Fibroblast of peridontal ligament (primary cell): Measurements from ENCODE around the gene TRAF2.

Source experiments
- DNase-seq: peaks from one replicate; pipeline ENCODE4 v3.0.0-alpha.2; 2010; ENCODE audit errors: extremely low read depth

The TRAF2 gene

DNA sequence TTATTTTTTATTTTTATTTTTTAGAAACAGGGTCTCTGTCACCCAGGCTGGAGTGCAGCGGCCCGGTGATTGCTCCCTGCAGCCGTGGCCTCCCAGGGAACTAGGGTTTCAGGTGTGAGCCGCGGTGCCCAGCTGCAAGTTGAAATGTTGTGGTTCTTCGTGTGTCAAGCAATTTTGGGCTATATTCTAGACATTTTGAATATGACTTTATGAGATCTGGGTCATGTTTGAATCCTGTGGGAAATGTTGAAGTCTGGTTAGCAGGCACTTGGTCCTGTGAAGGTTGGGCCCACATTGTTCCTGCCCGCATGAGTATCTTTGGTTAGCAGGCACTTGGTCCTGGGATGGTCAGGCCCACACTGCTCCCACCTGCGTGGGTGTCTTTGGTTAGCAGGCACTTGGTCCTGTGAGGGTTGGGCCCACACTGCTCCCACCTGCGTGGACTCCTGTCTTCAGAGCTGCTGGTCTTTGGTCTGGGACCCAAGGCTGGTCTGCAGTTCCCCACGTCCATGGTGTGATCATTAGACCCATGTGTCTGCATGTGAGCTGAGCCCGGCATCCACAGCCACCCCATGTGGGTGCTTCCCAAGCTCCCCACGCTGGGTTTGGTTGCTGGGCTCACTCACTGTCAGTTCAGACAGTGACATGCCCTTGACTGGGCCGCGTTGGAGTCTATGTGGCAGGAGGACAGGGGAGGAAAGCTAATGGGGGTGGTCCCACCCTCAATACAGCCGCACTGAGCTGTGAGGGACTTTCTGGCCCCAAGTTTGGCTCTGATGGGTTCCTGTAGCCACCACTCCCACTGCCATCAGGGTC is 51.1 kb downstream of the TRAF2 start:
- DNase-seq, result no peak

DNA sequence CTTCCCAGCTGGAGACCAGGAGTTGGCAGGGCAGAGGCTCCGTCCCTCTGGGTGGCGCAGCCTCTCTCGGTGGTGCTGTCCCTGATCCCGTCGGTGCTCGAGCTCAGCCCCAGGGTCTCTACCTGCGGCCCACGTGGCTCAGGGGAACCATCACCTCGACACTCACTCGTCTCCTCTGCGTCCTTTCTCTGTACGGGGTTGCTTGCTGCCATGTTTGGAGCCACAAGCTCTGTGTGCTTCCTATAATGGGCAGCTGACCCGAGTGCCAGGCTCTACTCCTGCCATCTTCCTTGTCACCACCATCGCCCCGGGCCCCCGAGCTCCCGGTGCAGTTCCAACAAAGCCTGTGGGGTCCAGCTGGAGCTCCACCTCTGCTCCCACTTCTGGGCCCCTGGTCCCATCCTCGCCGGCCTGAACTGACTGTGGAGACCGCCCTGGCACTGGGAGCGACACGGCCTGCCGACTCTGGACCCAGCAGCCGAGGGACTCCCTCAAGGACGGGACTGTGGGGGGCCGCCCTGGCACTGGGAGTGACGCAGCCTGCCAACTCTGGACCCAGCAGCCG is 53.2 kb downstream of the TRAF2 start:
- no peak for DNase-seq

DNA sequence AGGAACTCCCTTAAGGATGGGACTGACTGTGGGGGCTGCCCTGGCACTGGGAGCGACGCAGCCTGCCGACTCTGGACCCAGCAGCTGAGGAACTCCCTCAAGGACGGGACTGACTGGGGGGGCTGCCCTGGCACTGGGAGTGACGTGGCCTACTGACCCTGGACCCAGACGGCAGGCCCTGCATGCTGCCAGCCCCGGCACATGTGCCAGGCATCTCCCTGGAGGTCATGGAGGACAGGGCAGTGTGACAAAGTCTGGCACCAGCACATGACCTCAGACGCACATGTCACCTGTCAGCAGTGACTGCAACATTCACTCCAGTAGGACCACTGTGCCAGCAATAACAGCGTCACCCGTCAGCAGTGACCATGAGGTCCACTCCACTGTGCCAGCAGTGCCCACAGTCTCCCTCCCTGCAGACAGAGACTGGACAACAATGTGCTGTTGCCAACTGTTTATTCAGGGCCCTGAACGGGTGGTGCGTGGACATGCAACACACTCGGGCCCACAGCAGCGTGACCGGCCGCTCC is 53.7 kb downstream of the TRAF2 start:
- DNase-seq, result no peak

DNA sequence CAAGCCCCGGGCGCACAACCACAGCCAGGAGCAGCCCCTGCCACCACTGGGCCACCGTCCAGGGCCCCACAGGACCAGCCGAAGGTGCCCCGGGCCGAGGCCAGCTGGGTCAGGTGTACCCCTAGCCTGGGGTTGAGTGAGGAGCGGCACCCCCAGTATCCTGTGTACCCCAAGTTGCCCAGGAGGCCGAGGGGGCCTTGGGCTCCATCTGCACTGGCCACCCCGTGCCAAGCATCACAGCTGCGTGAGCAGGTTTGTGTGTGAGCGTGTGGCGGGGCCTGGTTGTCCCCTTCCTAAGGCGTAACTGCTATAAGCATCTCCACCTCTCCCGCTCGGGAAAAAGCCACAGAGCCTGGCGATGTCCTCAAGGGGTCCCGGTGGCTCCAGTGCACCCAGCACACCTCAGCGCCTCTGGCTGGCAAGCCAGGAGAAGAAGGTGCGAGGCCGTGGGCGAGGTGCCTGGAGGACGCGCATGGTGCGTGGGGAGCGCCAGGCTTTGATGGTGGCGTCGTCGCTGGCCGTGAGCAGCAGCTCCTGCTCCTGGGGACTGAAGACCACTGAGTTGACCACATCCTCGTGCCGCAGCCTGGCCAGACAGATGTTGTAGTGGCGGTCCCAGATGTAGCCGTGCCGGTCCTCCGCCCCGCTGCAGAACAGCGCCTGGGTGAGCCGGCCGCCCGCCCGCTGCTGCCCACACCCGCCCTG is 54.4 kb downstream of the TRAF2 start:
- no peak for DNase-seq

DNA sequence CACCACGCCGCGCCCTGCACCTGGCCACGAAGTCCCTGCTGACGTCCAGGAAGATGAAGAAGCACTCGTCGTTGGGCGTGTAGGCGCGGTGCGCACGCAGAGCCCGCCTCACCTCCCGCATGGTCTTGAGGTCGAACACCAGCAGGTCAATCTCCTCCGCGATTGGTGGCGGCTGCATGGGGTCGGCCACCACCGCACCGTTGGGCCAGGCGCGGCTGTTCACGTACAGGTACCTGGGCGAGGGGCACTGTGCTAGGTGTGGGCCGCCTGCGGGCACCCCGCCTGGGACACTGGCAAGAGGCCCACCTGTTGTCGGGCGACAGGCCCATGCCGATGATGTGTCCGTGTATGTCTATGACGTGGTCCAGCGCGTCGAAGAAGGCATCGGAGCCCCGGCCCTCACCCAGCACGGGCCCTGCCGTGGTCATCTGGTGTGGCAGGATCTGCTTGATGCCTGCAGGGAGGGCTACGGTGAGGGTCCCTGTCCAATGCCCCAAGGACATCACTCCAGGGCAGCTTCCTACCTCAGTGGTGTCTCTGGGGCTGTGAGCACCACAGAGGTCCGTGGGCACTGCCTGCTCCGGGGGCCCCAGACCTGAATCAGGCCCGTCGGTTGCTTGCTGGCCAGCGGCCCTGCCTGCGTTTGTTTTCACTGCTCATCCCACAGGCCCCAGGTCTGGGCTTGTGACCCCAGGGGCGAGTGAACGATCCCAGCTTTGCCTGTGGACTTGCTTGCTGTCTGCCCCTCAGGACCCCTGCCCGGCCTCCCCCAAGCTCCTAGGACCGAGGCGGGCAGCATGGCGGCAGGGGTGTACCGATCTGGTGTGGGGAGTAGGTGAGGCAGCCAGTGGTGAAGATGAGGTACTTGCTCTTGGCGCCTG is 55.2 kb downstream of the TRAF2 start:
- no peak for DNase-seq

DNA sequence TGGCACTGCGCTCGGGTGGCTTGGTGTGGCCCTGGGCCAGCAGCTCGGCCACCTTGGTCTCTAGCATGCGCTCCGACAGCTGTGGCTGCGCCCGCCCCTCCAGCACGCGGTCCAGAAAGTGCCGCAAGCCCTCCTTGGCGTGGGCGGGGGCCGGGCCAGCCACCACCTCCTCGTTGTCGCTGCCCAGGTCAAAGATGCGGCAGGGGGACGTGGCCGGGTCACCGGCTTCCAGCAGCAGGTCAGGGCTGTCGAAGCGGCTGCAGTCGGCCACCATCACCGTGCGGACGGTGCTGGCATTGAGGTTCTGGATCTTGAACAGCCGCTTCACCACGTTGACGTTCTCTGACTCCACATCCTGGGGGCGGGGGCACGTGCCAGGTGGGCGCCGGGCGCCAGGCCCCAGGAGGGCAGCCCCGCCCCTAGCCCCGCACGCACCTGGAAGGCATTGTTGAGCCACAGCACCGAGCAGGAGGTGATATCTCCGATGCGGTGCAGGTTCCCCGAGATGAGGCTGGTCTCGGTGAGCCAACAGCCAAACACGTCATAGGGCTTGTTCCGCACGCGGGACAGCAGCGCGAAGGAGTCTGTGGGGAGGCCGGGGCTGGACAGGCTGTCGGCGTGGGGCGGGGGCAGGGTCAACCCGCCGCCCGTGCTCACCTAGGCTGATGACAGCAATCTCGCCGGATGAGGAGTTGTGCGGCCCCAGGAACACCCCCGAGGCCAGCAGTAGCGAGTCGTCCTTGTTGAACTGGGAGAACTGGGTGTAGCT is 56.0 kb downstream of the TRAF2 start:
- no peak for DNase-seq

DNA sequence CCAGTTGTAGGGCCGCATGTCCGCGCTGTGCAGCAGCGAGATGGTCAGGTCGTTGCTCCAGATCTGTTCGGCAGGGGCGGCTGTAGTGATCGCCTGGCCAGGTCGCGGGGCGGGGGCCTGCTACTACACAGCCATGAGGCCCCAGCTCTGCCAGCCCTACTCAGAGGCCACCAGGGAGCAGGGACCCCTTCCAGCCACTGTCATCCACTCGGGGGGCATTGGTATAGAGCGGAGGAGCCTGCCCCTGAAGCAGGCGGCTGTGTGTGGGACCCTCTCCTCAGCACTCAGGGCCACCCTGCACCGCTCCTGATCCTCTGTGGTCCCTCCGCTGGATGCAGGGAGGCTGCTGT is 56.5 kb downstream of the TRAF2 start:
- DNase-seq, result no peak

DNA sequence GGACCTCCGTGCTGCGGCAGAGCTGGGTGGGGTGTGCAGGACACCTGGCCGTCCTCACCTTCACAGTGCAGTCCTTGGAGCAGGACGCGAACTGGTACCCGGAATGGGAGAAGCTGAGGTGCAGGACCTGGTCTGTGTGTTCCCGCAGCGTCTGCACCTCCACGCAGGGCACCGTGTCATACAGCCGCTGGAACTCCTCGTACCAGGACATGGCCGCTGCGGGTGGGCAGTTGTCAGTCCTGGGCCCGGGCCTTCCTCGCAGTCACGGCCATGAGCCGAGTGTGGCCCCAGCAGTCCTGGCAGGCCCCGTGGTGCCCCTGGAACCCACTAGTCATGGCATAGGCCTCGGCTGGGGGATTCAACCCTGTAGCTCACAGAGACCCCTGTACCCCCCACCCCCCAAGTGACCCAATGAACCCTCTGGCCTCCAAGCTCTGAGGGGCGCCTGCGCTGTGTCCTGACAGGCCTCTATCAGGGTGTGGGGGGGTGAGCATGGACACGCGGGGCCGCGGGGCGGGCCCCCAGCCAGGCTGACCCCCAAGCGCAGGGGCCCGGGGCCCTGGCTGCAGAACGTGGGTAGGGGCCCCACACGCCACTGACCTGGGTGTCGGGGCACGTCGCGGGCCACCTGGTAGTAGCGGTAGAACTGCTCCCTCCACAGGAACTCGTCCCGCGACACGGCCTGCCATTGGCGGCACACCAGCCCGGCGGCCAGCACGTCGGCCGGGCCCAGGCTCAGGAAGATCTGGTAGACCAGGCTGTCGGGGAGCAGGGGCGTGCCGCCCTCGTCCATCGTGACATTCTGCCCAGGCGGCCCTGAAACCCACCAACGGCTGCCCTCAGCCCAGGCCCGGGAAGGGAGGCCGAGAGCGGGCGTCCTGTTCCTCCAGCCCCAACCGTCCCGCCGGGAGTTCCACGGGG is 57.2 kb downstream of the TRAF2 start:
- DNase-seq, result peak; percentile 10

DNA sequence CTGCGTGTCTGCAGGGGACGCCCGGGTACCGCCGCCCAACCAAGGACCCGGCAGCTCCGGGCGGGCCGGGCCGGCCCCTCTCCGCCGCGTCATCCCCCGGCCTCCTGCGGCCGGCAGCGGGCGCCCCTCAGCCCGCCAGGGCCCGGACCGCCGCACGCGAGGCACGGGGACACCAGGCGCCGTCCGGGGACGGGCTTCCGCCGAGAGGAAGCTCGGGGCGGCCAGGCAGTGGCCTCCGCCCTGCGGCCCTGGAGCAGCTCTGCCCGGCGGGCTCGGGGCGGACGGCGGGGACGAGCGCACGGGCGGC is 57.8 kb downstream of the TRAF2 start:
- peak; percentile 45 for DNase-seq

DNA sequence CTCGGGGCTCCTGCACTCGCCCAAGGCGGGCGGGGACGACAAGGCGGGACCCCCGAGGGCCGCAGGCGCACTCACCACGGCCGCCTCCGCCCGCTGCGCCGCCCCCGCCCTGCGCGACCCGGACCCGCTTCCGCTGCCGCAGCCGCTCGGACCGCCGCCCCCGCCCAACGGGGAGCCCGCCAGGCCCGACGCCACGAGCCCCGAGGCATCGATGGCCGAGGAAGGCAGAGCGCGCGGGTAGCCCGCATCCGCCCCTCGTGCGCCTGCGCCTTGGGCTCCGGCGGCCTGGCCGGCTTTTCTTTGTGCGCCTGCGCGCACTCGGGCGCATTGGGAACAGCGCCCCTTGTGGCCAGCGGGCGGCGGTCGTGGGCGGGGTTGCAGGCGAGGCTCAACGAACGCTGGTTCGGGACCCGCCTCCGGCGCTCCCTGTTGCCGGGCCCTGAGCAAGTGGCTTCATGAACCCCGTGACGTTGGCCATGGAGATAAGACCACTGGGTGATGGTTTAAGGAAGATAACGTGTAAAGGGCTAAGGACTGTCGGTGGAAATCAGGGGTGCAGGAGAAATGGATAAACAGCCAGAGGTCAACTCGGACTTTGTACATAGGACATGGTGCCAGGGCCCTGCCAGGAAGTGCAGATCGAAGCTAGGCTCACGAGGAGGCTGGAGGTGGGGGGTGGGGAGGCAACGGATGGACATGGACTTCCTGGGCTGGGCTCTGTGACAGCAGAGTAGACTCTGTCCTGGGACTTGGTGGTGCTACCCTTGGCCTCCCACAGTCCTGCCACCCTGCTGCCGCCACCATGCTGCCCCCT is 58.4 kb downstream of the TRAF2 start, which contains the start of the genes C8G and FBXW5:
Gene C8G, plus strand, starts transcription at position 725 of the 814 bp plus-strand sequence. Its CDS starts 78 bp downstream, at position 803.
Gene FBXW5, minus strand, starts transcription at position 220 of the 814 bp plus-strand sequence. CDS start 655 bp downstream, outside the sequence.
- peak; percentile 88 for DNase-seq

DNA sequence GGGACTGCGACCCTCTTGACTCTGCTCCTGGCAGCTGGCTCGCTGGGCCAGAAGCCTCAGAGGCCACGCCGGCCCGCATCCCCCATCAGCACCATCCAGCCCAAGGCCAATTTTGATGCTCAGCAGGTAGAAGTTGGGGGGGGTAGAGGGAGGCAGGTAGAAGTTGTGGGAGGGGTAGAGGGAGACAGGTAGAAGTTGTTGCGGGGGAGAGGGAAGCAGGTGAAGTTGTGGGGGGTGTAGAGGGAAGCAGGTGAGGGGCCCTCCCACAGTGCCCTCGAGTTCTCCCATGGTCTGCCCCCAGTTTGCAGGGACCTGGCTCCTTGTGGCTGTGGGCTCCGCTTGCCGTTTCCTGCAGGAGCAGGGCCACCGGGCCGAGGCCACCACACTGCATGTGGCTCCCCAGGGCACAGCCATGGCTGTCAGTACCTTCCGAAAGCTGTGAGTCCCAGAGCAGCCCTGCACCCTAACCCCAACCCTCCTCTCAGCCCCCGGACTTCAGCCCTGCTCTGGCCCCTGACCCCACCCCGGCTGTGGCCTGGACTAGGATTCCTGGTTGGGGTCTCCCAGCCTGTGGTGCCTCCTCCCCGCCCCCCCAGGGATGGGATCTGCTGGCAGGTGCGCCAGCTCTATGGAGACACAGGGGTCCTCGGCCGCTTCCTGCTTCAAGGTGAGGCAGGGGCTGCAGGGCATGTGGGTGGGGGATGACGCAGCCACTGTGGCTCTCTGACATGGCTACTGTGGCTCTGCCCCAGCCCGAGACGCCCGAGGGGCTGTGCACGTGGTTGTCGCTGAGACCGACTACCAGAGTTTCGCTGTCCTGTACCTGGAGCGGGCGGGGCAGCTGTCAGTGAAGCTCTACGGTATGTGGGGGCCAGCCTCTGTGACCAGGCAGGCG is 59.3 kb downstream of the TRAF2 start:
- DNase-seq, result no peak

DNA sequence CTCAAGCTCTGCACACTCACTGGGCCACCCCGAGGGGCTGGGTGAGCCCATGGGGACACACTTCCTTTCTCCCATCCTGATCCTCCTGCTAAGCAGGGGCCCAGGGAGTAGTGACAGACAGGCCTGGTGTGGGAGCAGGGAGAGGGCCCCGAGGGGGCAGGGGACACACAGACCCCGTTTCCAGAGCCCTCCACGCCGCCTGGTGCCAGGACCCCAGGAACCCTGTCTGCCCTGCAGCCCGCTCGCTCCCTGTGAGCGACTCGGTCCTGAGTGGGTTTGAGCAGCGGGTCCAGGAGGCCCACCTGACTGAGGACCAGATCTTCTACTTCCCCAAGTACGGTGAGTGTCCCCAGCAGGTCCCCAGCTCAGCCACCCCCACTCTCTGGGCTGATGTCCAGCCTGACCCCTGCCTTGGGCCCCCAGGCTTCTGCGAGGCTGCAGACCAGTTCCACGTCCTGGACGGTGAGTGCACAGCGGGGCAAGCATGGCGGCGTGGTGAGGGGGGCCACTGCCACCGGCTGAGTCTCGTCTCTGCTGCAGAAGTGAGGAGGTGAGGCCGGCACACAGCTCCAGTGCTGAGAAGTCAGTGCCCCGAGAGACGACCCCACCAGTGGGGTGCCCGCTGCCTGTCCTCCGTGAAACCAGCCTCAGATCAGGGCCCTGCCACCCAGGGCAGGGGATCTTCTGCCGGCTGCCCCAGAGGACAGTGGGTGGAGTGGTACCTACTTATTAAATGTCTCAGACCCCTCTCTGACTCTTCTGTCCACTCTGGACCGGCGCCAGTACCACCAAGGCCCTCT is 60.1 kb downstream of the TRAF2 start:
- DNase-seq, result no peak

DNA sequence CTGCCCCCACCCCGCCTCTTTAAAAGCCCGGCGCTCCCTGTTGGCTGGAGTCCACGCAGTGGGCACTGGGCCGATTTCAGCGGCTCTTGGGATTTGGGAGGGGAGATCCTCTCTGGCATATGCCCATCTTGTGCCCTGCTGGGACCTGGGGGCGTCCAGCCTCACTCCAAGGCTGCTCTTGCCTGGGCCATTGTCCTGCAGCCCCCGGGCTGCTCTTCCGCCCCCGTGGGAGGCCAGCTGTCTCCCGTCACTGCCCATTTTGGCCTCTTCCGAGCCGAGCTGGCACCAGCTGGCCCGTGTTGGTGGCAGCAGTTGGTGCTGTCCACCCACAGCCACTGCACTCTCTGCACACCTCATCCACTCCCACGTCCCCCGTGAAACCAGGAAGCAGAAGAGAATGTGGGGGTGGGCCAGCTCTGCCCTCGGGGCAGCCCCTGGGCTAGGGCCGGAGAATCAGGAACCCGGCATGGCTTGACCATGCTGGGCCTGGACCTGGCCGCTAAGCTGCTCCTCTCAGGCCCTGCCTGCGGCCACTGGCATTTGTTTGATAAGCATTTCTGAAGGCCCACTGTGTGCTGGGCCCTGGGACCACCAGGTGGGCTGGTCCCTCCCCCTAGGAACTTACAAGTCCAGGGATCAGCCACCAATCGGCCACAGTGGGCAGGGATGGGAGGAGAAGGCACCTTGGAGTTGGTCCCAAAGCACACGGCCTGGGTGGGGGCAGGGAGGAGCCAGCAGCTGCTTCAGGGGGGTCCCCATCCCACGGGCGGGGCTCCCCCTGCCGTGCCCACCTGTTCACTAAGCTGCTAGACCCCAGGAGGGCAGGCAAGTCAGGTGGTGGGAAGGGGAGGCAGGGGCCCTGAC is 60.9 kb downstream of the TRAF2 start:
- DNase-seq, result no peak

DNA sequence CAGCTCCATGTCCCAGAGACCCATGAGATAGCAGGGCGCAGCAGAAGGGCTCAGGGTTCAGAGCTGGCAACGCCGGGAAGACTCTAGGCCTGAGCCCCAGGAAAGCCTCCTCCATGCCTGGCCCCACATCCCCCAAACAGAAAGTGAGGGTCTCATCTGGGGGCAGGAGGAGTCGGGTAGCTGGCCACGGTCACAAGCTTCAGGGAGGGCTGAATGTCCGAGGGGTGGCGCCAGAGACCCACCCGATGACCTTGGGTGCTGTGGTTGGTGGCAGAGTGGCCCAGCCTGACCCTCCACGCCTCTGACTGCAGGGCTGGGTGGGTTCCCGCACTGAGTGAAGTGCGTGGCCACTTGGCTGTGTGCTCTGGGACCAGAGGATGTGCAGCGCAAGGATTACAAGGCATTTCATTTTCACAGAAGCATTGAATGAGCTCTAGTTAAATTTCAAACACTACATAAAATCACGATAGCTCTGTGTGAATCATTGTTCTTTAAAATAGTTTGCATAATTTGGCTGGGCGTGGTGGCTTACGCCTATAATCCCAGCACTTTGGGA is 61.7 kb downstream of the TRAF2 start:
- peak; percentile 20 for DNase-seq

DNA sequence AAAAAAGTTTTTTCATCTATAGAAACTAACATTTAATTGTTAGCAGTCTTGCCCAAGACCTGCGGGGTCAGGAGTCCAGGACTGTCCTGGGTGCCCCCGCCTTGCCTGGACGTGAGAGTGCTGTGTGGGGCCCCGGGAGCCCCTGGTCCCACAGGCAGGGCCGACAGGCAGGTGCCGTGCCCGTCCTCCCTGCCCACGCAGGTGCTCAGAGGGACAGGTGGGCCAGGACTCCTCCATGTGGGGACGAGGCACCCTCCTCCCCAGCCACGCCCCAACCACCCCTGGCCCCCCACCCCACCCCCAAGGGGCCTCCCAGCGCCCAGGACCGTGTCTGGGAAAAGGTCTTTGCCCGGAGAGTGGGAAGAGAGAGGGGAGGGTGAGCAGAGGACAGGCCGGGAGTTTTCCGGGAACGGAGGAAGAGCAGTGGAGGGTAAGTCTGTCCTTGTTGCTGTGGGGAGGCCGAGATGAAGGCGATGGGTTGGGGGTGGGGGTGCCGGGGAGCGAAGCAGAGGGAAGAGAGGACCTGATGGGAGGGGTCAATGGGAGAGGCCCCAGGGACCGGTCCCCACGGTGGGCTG is 63.0 kb downstream of the TRAF2 start:
- no peak for DNase-seq
